ENCODE results near the gene GALNT1.

The GALNT1 gene

GRCh38 chr18:35633761-35634160 lies 52.2 kb downstream of the GALNT1 start:
- no peak overlapping the region for H3K4me3 ChIP-seq (ENCODE audit: low read depth, low read length)
- TF ChIP-seq POLR2A (IDR thresholded peaks at IDR 0.05; ENCODE audit: extremely low read depth, insufficient read length) (no peak), MYC (IDR thresholded peaks at IDR 0.05; ENCODE audit: low read depth, low read length) (no peak), CTCF (IDR thresholded peaks at IDR 0.05; ENCODE audit: low read depth, low read length) (no peak), MAX (IDR thresholded peaks at IDR 0.05; ENCODE audit: low read depth, low read length) (no peak)
- no peak for DNase-seq (ENCODE audit: low read depth)

GRCh38 chr18:35634323-35634722 lies 52.8 kb downstream of the GALNT1 start:
- TF ChIP-seq MAX (IDR thresholded peaks at IDR 0.05; ENCODE audit: low read depth, low read length) (no peak), MYC (IDR thresholded peaks at IDR 0.05; ENCODE audit: low read depth, low read length) (no peak), CTCF (IDR thresholded peaks at IDR 0.05; ENCODE audit: low read depth, low read length) (no peak), POLR2A (IDR thresholded peaks at IDR 0.05; ENCODE audit: extremely low read depth, insufficient read length) (no peak)
- DNase-seq (ENCODE audit: low read depth): no peak
- H3K4me3 ChIP-seq (ENCODE audit: low read depth, low read length): no peak overlapping the region

- H3K4me3 ChIP-seq (ENCODE audit: low read depth, low read length): no peak overlapping the region
- DNase-seq (ENCODE audit: low read depth): no peak
- TF ChIP-seq CTCF (IDR thresholded peaks at IDR 0.05; ENCODE audit: low read depth, low read length) (no peak), MYC (IDR thresholded peaks at IDR 0.05; ENCODE audit: low read depth, low read length) (no peak), MAX (IDR thresholded peaks at IDR 0.05; ENCODE audit: low read depth, low read length) (no peak), POLR2A (IDR thresholded peaks at IDR 0.05; ENCODE audit: extremely low read depth, insufficient read length) (no peak)
Measured at GRCh38 chr18:35635170-35635569, 53.6 kb downstream of the GALNT1 start.

GRCh38 chr18:35637227-35637626 lies 55.7 kb downstream of the GALNT1 start:
- no peak for DNase-seq (ENCODE audit: low read depth)
- TF ChIP-seq MYC (IDR thresholded peaks at IDR 0.05; ENCODE audit: low read depth, low read length) (no peak), MAX (IDR thresholded peaks at IDR 0.05; ENCODE audit: low read depth, low read length) (no peak), CTCF (IDR thresholded peaks at IDR 0.05; ENCODE audit: low read depth, low read length) (no peak), POLR2A (IDR thresholded peaks at IDR 0.05; ENCODE audit: extremely low read depth, insufficient read length) (no peak)
- H3K4me3 ChIP-seq (ENCODE audit: low read depth, low read length): no peak overlapping the region

GRCh38 chr18:35639296-35639695 lies 57.8 kb downstream of the GALNT1 start:
- H3K4me3 ChIP-seq (ENCODE audit: low read depth, low read length): no peak overlapping the region
- DNase-seq (ENCODE audit: low read depth): no peak
- TF ChIP-seq MAX (IDR thresholded peaks at IDR 0.05; ENCODE audit: low read depth, low read length): no peak
- no peak for TF ChIP-seq MYC (IDR thresholded peaks at IDR 0.05; ENCODE audit: low read depth, low read length)
- no peak for TF ChIP-seq POLR2A (IDR thresholded peaks at IDR 0.05; ENCODE audit: extremely low read depth, insufficient read length)
- no peak for TF ChIP-seq CTCF (IDR thresholded peaks at IDR 0.05; ENCODE audit: low read depth, low read length)

- H3K4me3 ChIP-seq (ENCODE audit: low read depth, low read length): no peak overlapping the region
- no peak for DNase-seq (ENCODE audit: low read depth)
- TF ChIP-seq MYC (IDR thresholded peaks at IDR 0.05; ENCODE audit: low read depth, low read length) (no peak), MAX (IDR thresholded peaks at IDR 0.05; ENCODE audit: low read depth, low read length) (no peak), CTCF (IDR thresholded peaks at IDR 0.05; ENCODE audit: low read depth, low read length) (no peak), POLR2A (IDR thresholded peaks at IDR 0.05; ENCODE audit: extremely low read depth, insufficient read length) (no peak)
Measured at GRCh38 chr18:35641467-35641866, 59.9 kb downstream of the GALNT1 start.
